IMR-90 (cell line): ENCODE data around the gene OTOGL.

Experiments
- SMC3 ChIP-seq: fragments of 150-350 bp; IDR thresholded peaks from 2 replicates; pipeline ENCODE4 v1.6.1; 2016; ENCODE audit warnings: low read depth, mild to moderate bottlenecking, antibody characterized with exemption, low read length, moderate library complexity
- TF ChIP-seq, protein P1 (sequence below): conservative IDR thresholded peaks from 2 replicates; pipeline ENCODE4 v1.5.1; 2012; ENCODE audit warnings: mild to moderate bottlenecking, low read depth, low read length, improper control_type of control experiment

DNA sequence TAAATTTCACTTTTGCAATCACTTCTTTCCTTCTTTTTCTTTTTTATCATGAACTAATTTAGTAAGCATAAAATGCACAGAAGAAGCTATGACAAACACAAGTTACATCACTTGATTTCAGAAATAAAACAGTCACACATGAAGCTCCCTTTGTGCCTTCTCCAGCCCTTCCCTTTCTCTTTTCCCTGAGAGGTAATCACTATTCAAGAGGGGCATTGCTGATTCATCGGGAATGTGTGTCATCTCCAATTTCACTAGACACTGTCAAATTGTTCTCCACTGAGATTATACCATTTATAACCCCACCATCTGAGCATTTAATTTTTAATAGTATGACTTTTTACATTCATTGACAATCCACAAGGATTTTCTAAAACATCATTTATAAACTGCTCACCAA, 253.1 kb downstream of the OTOGL start:
- TF ChIP-seq, protein P1, sequence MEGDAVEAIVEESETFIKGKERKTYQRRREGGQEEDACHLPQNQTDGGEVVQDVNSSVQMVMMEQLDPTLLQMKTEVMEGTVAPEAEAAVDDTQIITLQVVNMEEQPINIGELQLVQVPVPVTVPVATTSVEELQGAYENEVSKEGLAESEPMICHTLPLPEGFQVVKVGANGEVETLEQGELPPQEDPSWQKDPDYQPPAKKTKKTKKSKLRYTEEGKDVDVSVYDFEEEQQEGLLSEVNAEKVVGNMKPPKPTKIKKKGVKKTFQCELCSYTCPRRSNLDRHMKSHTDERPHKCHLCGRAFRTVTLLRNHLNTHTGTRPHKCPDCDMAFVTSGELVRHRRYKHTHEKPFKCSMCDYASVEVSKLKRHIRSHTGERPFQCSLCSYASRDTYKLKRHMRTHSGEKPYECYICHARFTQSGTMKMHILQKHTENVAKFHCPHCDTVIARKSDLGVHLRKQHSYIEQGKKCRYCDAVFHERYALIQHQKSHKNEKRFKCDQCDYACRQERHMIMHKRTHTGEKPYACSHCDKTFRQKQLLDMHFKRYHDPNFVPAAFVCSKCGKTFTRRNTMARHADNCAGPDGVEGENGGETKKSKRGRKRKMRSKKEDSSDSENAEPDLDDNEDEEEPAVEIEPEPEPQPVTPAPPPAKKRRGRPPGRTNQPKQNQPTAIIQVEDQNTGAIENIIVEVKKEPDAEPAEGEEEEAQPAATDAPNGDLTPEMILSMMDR, result no peak
- TF ChIP-seq SMC3, result no peak
